Hematopoietic multipotent progenitor cell treated with erythropoietin and hydrocortisone succinate and interleukin-3 and kit ligand, for 15 days (in vitro differentiated cells): ENCODE data around the gene FOXE3.

ENCODE experiments used
- DNase-seq: peaks from one replicate; pipeline ENCODE4 v3.0.0-alpha.2; 2015; ENCODE audit warnings: low spot score

The FOXE3 gene

GRCh38 chr1:47435506-47436303 is 19.6 kb downstream of the FOXE3 start:
- DNase-seq = no peak

DNA sequence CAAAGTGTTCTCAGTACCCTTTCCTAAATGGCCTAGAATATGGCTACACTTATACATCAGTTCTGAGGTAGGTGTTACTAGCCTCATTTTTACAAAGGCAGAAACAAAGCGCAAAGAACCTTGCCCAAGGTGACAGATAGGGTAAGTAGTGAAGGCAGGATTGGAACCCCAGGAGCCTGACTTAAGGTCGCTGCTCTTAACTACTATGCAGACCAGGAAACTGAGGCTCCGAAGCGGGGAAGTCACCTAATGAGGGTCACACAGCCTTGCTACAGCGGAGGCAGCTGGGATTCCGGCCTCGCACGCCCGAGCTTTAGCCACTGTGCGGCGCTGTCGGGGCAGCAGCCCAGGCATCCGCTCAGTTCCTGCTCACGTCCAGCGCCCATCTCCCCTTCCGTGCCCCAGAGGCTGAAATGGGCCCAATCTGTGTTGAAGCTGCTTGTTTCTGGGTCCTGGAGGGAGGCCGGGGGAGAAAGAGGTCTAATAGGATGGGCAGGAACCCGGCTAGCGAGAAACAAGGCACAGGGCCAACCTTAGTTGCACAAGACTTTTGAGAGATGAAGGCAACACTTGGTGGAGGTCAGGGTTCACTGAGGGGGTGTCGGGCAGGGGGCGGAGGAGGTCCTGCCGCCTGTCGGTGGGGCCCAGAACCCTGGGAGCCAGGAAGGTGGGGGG is 20.4 kb downstream of the FOXE3 start:
- peak; percentile 62 for DNase-seq

DNA sequence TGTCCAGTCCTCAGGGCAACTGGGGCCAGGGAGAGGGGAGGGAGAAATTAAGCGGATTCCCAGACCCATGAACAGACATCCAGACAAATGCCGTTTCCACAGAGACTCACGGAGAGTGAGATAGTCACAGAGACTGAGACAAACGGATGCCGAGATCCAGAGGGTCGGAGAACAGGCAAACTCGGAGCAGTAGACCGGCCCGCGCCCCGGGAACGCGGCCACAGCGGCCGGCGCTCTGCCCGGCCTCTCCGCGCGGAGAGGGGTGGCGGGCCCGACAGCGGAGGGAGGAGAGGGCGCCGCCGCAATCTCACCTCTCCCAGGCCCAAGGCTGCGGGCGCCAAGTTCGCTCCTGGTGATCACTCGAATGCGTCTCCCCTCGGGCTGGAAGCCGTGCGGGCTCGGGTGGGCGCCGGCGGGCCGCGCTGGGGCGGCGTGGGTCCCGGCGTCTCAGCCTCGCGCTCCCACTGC is 20.9 kb downstream of the FOXE3 start:
- DNase-seq = peak; percentile 8

DNA sequence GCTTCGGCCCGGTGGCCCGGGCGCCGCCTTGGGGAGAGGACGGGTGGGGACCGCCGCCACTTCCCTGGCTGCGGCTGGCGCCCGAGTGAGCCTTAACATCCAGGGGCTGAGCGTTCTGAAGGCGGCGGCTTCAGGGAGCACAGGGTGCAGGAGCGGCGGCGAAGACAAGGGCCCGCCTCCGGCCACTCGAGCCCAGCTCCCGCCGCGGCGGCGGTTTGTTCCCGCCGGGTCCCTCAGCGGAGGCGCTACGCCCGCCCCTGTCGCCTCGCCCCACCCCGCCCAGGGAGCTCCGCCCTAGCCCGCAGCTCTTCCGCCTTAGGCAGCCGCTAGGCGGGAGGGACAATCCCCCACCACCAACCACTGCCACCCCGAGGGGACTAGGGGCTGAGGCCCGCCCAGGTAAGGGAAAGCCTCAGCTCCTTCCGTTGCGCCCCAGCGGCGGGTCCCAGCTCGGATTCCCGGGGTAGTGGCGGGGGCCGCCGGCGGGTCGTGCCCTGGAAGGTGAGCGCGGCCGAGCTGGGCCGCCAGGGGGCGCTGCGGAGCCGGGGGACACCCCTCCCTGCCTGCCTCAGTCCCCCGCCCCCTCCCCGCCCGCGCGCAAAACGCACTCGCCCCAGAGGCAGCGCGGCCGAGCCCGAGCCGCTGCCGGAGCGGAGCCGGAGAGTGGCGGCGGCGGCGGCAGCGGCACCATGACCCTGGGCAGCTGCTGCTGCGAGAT is 21.5 kb downstream of the FOXE3 start, which contains the start of gene FOXD2:
Gene FOXD2, plus strand, starts transcription at position 598 of the 718 bp plus-strand sequence. Its CDS starts 92 bp downstream, at position 690.
- DNase-seq = peak; percentile 84

- no peak for DNase-seq
These were observed 22.3 kb downstream of the FOXE3 start for GRCh38 chr1:47438165-47439016.

GRCh38 chr1:47439017-47439818 is 23.1 kb downstream of the FOXE3 start:
- no peak for DNase-seq

DNA sequence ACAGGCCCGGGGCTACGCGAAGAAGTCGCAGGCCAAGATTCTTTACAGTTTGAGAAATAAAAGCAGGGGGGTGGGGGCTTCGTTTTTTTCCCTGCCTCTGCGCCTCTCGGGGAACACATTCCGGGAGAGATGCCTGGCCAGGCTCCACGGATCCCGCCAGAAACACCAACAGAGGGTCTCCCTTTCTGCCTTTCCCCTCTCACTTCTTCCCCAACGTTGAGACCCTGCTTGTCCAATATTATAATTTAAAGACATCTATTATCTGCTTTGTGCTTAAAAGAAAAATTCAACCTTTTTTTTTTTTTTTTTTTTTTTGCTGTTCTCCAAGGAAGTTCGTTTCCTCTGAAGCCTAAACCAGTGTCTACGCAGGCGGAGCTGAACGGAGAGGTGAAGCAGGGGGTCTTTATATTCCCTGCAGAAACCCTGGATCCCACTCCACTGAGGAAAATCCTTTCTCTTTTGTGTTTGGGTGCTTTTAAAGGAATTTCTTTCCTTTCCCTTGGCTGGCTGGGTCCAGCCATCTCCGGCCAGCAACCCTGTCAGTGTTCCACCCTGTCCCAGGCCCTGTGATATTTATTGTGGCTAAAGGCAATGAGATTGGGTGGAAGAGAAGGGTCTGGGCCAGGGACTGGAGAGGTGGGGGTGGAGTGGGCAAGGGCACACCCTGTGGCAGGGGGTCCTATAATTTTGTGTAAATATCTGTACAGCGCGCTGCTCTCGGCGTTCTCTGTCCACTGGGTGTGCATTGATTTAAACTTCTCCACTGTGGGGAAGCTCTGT is 23.9 kb downstream of the FOXE3 start:
- DNase-seq = no peak

DNA sequence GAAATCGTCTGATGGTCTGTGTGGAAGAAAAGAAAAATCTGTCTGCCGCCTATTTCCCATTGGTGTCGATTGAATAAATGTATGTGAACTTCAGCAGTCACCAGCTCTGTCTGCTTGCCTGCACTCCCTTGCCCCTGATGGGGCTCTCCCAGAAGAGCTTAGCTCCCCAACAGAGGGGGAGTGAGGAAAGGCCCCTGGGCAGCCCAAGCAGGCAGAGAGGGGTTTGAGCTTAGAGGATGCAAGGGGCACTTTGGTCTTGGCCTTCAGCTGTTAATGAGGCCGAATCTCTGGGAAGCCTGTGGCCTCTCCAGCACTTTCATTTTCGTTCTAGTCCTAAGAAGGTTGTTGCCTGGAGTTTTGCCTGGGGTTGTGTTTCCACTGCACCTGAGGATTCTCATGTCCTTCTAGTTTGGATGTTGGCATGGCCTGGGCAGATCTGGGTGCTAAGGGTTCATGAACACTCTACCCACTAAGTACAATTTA is 24.6 kb downstream of the FOXE3 start:
- DNase-seq = no peak

GRCh38 chr1:47441450-47442106 is 25.5 kb downstream of the FOXE3 start:
- no peak for DNase-seq

GRCh38 chr1:47442202-47442601 is 26.1 kb downstream of the FOXE3 start:
- no peak for DNase-seq

- no peak for DNase-seq
These were observed 26.9 kb downstream of the FOXE3 start for GRCh38 chr1:47442842-47443529.

GRCh38 chr1:47443530-47444296 is 27.6 kb downstream of the FOXE3 start:
- DNase-seq = no peak

DNA sequence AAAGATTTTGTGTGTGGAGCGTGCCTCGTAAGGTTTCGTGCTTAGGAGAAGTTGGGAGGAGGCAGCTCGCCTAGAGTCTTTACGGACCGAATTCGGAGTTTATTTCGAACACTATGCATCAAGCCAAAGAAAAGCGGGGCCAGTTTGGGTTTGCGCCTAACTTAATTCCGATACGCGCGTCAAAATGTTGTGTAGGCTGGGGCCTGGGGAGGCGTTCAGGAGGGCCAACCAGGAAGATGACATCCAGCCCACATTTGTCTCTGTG is 28.1 kb downstream of the FOXE3 start:
- DNase-seq = no peak

DNA sequence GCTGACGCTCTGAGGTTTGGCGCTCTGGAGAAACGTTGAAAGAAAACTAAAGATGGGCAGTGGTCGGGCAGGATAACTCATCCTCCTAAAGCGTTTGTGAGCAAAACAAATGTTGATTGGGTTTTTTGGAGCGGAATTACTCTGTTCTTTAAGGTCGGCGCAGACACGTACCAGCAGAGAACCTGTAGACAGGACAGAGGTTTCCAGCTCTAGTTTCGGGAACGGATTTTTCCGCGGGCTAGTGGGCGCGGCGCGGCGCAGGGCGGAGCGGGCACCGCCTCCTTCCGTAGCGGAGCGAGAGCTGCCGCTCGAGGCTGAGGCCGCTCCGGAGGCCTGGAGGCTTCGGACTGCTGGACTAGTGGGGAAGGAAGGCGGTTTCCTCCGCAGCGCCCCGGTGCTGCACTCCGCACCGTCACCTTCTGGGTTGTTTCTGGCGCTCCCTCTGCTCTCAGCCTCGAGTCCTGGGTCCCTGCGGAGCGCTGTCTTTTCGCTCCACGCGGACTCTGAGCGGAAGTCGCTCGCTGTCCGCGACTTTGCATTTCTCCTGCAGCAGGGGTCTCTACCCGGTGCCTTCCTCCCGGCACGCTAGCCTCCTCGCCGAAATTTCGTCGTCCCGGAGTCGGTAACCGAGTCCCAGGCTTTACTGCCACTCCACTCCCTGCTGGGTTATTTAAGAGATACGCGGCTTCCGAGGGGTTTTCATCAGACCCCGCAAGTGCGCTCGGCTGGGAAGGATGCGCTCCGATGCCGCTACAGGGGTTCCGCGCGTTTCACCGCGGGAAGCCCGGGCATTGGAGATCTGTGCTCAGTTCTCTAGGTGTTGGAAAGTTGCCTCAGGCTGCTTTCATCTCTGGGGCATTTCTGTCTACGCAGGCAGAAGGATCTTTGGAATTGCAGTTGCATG is 28.7 kb downstream of the FOXE3 start:
- DNase-seq = no peak

GRCh38 chr1:47445823-47446550 is 29.9 kb downstream of the FOXE3 start:
- no peak for DNase-seq

- no peak for DNase-seq
These were observed 32.6 kb downstream of the FOXE3 start for GRCh38 chr1:47448462-47449222.
